BLaER1 (cell line): ENCODE results near the gene ST3GAL2.
"Not testable (repeated sequence)": the region's sequence is repeated elsewhere in the genome, so short reads cannot be mapped to it uniquely, and the experiment has no call there.

Source experiments
- H3K27ac ChIP-seq: shearing (Covaris generic); formaldehyde crosslinking; 2 replicates; pipeline ENCODE4 v1.8.1; 2022
- H3K27me3 ChIP-seq: shearing (Covaris generic); formaldehyde crosslinking; 2 replicates; pipeline ENCODE4 v1.8.1; 2022
- H3K36me3 ChIP-seq: shearing (Covaris generic); formaldehyde crosslinking; 2 replicates; pipeline ENCODE4 v1.8.1; 2022
- H3K4me1 ChIP-seq: shearing (Covaris generic); formaldehyde crosslinking; 2 replicates; pipeline ENCODE4 v1.8.1; 2022
- H3K4me2 ChIP-seq: shearing (Covaris generic); formaldehyde crosslinking; 2 replicates; pipeline ENCODE4 v1.8.1; 2022
- H3K4me3 ChIP-seq: shearing (Covaris generic); formaldehyde crosslinking; 2 replicates; pipeline ENCODE4 v1.8.1; 2022
- H3K9ac ChIP-seq: shearing (Covaris generic); formaldehyde crosslinking; 2 replicates; pipeline ENCODE4 v1.8.1; 2022
- H3K9me3 ChIP-seq: shearing (Covaris generic); formaldehyde crosslinking; 2 replicates; pipeline ENCODE4 v1.8.1; 2022
- H4K20me1 ChIP-seq: shearing (Covaris generic); formaldehyde crosslinking; 2 replicates; pipeline ENCODE4 v1.8.1; 2022
- Cebpa-rat ChIP-seq: shearing (Covaris generic); IDR thresholded peaks from 2 replicates; pipeline ENCODE4 v1.8.1; 2022

Gene ST3GAL2

DNA sequence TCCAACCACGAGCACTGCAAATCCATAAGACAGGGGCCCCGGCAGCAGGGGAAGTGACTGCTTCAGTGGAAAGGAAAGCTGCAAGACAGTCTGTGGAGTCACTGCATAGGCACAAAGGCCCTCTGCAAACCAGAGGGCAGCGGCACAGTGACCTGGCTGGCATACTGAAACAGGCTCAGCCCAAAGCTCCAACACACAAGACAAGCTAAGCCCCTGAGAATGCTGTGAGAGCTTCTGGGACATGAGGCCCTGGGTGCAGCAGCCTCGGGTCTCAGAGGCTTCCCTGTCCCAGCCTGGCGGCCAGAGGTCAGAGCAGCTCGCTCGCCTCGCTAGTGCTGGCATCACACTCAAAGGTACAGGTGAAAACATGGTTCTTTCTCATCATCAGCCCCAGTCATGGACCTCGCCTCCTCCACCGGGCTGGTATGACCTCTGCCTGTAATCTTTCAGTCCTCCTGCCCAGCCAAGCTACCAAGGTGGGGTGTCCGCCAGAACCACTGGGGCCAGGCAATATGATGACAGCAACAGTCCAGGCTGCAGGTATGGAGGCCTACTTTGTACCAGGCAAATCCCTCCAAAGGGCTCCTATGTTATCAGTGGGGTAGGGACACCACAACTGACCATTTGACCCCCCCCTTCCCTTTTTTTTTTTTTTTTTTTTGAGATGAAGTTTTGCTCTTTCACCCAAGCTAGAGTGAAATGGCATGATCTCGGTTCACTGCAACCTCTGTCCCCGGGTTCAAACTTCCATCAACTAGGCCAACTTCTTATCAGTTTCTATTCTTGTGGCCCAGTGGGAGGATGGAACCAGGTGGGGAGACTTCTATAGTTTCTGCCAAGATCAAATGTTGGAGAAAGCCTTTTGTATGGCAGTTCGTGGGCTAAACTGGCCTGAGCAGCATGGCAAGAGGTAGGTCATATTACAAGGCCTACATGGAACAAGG lies 19.2 kb downstream of the ST3GAL2 start:
- H3K9me3 ChIP-seq, result no peaks in the 10 kb centered on the region
- no peak for TF ChIP-seq Cebpa-rat
- peak overlapping the region; percentile 74 for H3K27ac ChIP-seq
- H3K4me1 ChIP-seq, result peaks cover 71% of the 10 kb centered on the region
- H3K4me2 ChIP-seq, result peak overlapping the region; percentile 90
- peak overlapping the region; percentile 56 for H3K9ac ChIP-seq
- H3K4me3 ChIP-seq, result 0 out of 2 replicates have a peak overlapping the region, but pooled peaks have one; percentile 13
- peaks cover 83% of the 10 kb centered on the region for H4K20me1 ChIP-seq
- no peaks in the 10 kb centered on the region for H3K27me3 ChIP-seq
- peaks cover 30% of the 10 kb centered on the region for H3K36me3 ChIP-seq

DNA sequence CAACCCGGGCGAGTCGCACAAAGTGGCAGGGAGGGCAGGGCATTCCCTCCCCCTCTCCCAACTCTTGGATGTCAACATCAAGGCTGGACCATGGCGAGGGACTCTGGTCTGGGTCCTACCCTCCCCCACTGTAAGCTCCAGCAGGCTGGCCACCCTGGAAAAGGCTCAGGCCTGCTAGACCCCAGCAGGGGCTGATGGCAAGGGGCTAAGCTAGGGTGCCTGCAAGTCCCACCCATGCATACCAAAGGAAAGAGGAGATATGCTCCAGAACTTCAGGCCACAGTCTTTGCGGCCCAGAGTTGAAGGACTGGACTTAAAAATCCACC lies 19.9 kb downstream of the ST3GAL2 start:
- Histone ChIP-seq H3K4me1 (peaks cover 71% of the 10 kb centered on the region), H3K27ac (peak overlapping the region; percentile 74), H3K27me3 (no peaks in the 10 kb centered on the region), H3K9me3 (no peaks in the 10 kb centered on the region), H3K36me3 (peaks cover 33% of the 10 kb centered on the region), H3K4me3 (peak overlapping the region; percentile 13; the same call in 1 of the 2 replicates), H3K4me2 (peak overlapping the region; percentile 90), H3K9ac (peak overlapping the region; percentile 56), H4K20me1 (peaks cover 88% of the 10 kb centered on the region)
- no peak for TF ChIP-seq Cebpa-rat

DNA sequence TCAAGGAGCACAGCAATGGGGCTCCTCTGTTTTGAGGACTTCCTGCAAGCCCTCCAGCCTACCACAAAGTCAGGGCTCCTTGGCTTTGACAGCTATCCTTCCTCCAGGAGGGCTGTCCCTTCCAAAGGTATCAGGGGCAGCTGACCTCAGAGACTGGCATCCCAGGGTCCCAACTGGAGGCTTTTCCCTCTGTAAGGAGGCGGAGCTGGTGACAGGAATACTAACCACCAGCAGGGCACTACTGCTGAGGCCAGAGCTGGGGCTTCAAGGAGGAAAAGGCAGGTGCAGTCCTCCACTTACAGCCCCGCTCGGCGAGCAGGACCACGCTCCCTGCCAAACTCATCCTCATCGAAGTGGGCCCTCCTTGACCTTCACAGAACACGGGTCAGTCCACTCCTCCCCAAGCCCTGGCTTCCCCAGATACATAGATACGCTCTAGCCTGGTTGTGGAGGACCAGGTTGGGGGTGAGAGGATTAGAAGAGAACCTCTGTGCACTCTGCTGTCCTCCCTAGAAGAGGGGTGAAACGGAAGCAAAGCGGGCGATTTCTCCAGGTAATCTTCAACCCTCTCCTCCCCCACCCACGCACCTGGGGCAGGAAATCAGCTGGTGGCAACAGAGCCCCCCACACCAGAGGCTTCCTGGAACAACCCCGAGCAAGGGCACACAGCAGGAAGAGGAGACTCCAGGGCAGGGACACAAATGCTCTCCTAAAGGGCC lies 20.5 kb downstream of the ST3GAL2 start:
- Histone ChIP-seq H3K9me3 (no peaks in the 10 kb centered on the region), H3K27ac (peak overlapping the region; percentile 74), H3K4me1 (peaks cover 71% of the 10 kb centered on the region), H3K27me3 (no peaks in the 10 kb centered on the region), H4K20me1 (peaks cover 90% of the 10 kb centered on the region), H3K9ac (peak overlapping the region; percentile 56), H3K4me2 (peak overlapping the region; percentile 90), H3K36me3 (peaks cover 36% of the 10 kb centered on the region), H3K4me3 (peak overlapping the region; percentile 13; the same call in 1 of the 2 replicates)
- no peak for TF ChIP-seq Cebpa-rat

- peaks cover 41% of the 10 kb centered on the region for H3K36me3 ChIP-seq
- no peak for TF ChIP-seq Cebpa-rat
- no peaks in the 10 kb centered on the region for H3K27me3 ChIP-seq
- H4K20me1 ChIP-seq, result peaks cover 83% of the 10 kb centered on the region
- H3K9ac ChIP-seq, result 0 out of 2 replicates have a peak overlapping the region, but pooled peaks have one; percentile 34
- peaks cover 65% of the 10 kb centered on the region for H3K4me1 ChIP-seq
- H3K4me3 ChIP-seq, result no peak overlapping the region; the same call in 1 of the 2 replicates
- H3K4me2 ChIP-seq, result peak overlapping the region; percentile 90
- H3K27ac ChIP-seq, result peak overlapping the region; percentile 74; the same call in 1 of the 2 replicates
- no peaks in the 10 kb centered on the region for H3K9me3 ChIP-seq
Observed at GRCh38 chr16:70417661-70418060, 21.2 kb downstream of the ST3GAL2 start.

- Histone ChIP-seq H3K9me3 (no peaks in the 10 kb centered on the region), H4K20me1 (peaks cover 76% of the 10 kb centered on the region), H3K4me1 (peaks cover 59% of the 10 kb centered on the region), H3K36me3 (peaks cover 41% of the 10 kb centered on the region), H3K4me3 (no peak overlapping the region), H3K27me3 (no peaks in the 10 kb centered on the region), H3K4me2 (peak overlapping the region; percentile 90), H3K27ac (peak overlapping the region; percentile 39), H3K9ac (no peak overlapping the region)
- TF ChIP-seq Cebpa-rat, result no peak
Observed at GRCh38 chr16:70416748-70417616, 21.9 kb downstream of the ST3GAL2 start.

- not testable (repeated sequence) for H3K4me3 ChIP-seq, H3K27me3 ChIP-seq, H3K4me2 ChIP-seq, H3K27ac ChIP-seq, H3K9me3 ChIP-seq, H3K9ac ChIP-seq
- Histone ChIP-seq H4K20me1 (peaks cover 52% of the 10 kb centered on the region), H3K36me3 (peaks cover 36% of the 10 kb centered on the region), H3K4me1 (peaks cover 39% of the 10 kb centered on the region)
Observed at GRCh38 chr16:70413572-70413971, 25.3 kb downstream of the ST3GAL2 start.

- Histone ChIP-seq H3K36me3 (peaks cover 36% of the 10 kb centered on the region), H3K4me2 (no peak overlapping the region), H4K20me1 (peaks cover 52% of the 10 kb centered on the region), H3K9me3 (no peaks in the 10 kb centered on the region), H3K4me3 (no peak overlapping the region), H3K27me3 (no peaks in the 10 kb centered on the region), H3K4me1 (peaks cover 39% of the 10 kb centered on the region), H3K9ac (no peak overlapping the region), H3K27ac (no peak overlapping the region)
- TF ChIP-seq Cebpa-rat, result no peak
Observed at GRCh38 chr16:70412385-70412784, 26.5 kb downstream of the ST3GAL2 start.

DNA sequence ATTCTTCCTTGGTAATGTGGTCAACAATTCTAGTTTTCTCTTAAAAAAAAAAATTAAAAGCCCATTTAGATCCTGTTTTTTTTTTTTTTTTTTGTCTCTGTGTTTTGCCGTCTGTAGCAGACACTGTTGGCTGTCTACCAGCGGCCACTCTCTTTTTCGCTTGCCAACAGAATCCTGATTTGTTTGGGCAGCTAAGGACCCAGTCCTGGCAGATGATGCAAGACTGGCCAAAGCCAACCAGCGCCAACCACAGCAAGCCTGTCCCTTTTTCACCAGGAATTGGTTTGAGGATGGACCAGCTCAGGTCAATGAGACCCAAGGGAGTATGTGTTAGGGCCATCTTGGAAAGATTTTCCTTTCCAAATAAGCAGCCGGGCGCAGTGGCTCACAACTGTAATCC lies 28.2 kb downstream of the ST3GAL2 start:
- Histone ChIP-seq H3K27ac (no peak overlapping the region), H3K9ac (no peak overlapping the region), H3K4me2 (no peak overlapping the region), H4K20me1 (peaks cover 52% of the 10 kb centered on the region), H3K9me3 (no peaks in the 10 kb centered on the region), H3K4me3 (no peak overlapping the region), H3K36me3 (peaks cover 36% of the 10 kb centered on the region), H3K4me1 (peaks cover 42% of the 10 kb centered on the region), H3K27me3 (no peaks in the 10 kb centered on the region)
- no peak for TF ChIP-seq Cebpa-rat

- Histone ChIP-seq H3K27ac (peak overlapping the region; percentile 75), H3K4me3 (peak overlapping the region; percentile 55)
Observed at GRCh38 chr16:70407811-70408274, 31.1 kb downstream of the ST3GAL2 start.

GRCh38 chr16:70406104-70406503 lies 32.8 kb downstream of the ST3GAL2 start:
- not testable (repeated sequence) for H3K9me3 ChIP-seq, H3K4me3 ChIP-seq, H3K27ac ChIP-seq, H3K9ac ChIP-seq, H3K27me3 ChIP-seq, H3K36me3 ChIP-seq
- Histone ChIP-seq H3K4me2 (peak overlapping the region; percentile 99), H4K20me1 (peaks cover 85% of the 10 kb centered on the region), H3K4me1 (peaks cover 84% of the 10 kb centered on the region)

More at GRCh38 chr16:70407811-70408274, 31.1 kb downstream of the ST3GAL2 start:
- TF ChIP-seq Cebpa-rat, result no peak
- Histone ChIP-seq H4K20me1 (peaks cover 67% of the 10 kb centered on the region), H3K9ac (peak overlapping the region; percentile 57; the same call in 1 of the 2 replicates), H3K36me3 (peaks cover 22% of the 10 kb centered on the region), H3K9me3 (no peaks in the 10 kb centered on the region), H3K4me1 (peaks cover 71% of the 10 kb centered on the region), H3K27me3 (no peaks in the 10 kb centered on the region), H3K4me2 (peak overlapping the region; percentile 99)
